HTR-8/SVneo (cell line): Measurements from ENCODE around the gene MRPL22.
"Not testable (repeated sequence)": the region's sequence is repeated elsewhere in the genome, so short reads cannot be mapped to it uniquely, and the experiment has no call there.

Experiments used
- DNase-seq: peaks from one replicate; pipeline ENCODE4 v3.0.0; 2011; ENCODE audit warnings: low spot score, mixed read lengths; ENCODE audit not compliant: insufficient read length
- FAIRE-seq: peaks from 2 replicates; lab custom pipeline; 2011; peaks lifted over from hg19 to GRCh38; lab: Jason Lieb, UNC

MRPL22 gene

GRCh38 chr5:154984946-154985516 is 44.2 kb downstream of the MRPL22 start:
- no peak for DNase-seq

DNA sequence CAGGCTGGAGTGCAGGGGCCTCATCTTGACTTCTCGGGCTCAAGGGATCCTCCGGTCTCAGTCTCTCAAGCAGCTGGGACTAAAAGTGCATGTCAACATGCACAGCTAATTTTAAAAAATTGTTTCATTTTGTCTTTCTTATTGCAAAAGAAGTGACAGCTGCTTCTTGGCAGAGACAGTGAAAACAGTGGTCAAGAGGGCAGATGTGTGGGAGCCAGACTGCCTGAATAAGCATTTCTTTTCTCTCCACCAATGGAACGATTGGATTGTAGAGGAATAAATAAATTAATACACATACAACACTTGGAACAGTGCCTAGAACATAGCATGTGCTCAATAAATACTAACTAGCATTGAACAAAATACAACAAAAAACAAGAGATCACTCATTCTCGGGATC is 45.3 kb downstream of the MRPL22 start:
- FAIRE-seq (no peak), DNase-seq (no peak)

More at GRCh38 chr5:154984946-154985516, 44.2 kb downstream of the MRPL22 start:
- FAIRE-seq: no peak

- DNase-seq (no peak), FAIRE-seq (no peak)
Observed at GRCh38 chr5:154989626-154990025, 48.8 kb downstream of the MRPL22 start.

GRCh38 chr5:154993461-154993860 is 52.6 kb downstream of the MRPL22 start:
- DNase-seq: no peak
- FAIRE-seq: no peak

GRCh38 chr5:154995679-154996078 is 54.8 kb downstream of the MRPL22 start:
- no peak for DNase-seq
- FAIRE-seq: no peak

- DNase-seq (peak; percentile 7), FAIRE-seq (no peak)
Observed at GRCh38 chr5:154997746-154998145, 56.9 kb downstream of the MRPL22 start.

DNA sequence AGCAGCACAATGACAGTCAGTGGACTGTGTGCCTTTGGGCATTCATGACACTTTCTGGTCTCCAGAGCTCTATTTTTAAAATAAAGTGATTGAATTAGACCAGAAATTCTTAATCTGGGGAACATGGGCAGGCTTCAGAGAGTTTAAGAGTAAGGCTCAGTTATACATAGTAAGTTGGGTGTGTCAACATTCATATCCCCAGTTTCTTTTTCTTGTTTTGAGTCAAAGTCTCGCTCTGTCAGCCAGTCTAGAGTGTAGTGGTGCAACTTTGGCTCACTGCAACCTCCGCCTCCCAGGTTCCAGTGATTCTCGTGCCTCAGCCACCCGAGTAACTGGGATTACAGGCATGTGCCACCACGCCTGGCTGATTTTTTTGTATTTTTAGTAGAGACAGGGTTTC is 59.0 kb downstream of the MRPL22 start:
- no peak for FAIRE-seq
- no peak for DNase-seq

GRCh38 chr5:155001523-155001922 is 60.6 kb downstream of the MRPL22 start:
- FAIRE-seq: no peak
- no peak for DNase-seq

DNA sequence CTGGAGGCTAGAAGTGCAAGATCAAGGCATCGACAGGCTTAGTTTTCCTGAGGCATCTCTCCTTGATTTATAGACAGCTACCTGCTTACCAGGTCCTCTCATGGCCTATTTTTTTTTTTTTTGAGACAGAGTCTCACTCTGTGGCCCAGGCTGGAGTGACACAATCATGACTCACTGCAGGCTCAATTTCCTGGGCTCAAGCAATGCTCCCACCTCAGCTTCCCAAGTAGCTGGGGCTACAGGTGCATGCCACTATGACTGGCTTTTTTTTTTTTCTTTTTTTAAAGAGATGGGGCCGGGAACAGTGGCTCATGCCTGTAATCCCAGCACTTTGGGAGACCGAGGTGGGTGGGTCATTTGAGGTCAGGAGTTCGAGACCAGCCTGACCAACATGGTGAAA is 61.8 kb downstream of the MRPL22 start:
- not testable (repeated sequence) for DNase-seq, FAIRE-seq

DNA sequence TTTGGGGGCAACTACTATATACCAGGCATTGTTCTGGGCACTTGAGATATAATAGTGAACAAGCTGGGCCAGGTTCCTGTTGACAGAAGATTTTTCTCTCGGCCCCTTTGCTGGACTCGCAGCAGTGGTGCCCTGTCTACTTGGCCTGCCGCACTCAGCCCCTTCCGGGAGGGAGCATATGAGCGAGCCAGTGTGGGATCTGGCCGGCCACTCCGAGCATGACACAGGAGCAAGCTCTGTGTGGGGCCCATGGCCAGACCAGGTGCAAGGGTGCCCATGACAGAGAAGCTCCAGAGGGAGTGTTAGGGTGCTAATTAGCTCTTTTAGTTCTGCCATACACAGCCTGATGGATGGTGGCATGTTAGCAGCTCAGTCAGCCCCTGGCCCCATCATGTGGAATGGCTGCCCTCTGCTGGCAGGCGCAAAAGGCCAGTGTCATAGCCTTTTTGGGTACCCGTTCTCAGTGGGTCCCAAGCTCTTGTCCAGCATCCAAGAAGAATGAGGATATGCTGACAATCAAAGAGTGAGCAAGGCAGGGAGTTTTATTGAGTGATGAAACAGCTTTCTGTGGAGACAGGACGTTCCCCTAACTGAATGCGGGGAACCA is 63.4 kb downstream of the MRPL22 start:
- DNase-seq (no peak), FAIRE-seq (no peak)

GRCh38 chr5:155006265-155006664 is 65.4 kb downstream of the MRPL22 start:
- FAIRE-seq, DNase-seq: not testable (repeated sequence)

- DNase-seq: no peak
- no peak for FAIRE-seq
Observed at GRCh38 chr5:155008669-155009068, 67.8 kb downstream of the MRPL22 start.

GRCh38 chr5:155010881-155011280 is 70.0 kb downstream of the MRPL22 start:
- DNase-seq (no peak), FAIRE-seq (no peak)

DNA sequence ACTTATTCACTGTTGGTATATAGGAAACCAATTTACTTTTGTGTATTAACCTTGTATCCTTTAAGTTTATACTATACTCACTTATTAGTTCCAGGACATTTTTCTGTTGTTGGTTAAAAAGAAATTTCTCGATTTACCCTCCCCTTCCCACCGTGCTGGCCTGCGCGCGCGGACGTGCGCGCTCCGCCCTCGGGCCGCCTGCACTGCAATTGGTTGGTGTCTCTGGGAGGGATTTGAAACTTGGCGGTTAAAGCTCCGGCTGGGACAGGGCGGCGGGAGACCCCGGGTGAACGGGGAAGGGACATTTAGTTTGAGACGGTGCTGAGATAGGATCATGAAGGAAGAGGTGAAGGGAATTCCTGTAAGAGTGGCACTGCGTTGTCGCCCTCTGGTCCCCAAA is 72.7 kb downstream of the MRPL22 start, which contains the start of gene KIF4B:
Gene KIF4B (plus strand): TSS at position 230 of the 400 bp plus-strand sequence. CDS start 105 bp downstream, at position 335.
- no peak for FAIRE-seq
- no peak for DNase-seq

GRCh38 chr5:155015239-155015638 is 74.4 kb downstream of the MRPL22 start:
- FAIRE-seq: no peak

GRCh38 chr5:155017610-155018009 is 76.7 kb downstream of the MRPL22 start:
- DNase-seq (no peak), FAIRE-seq (no peak)

More at GRCh38 chr5:155015239-155015638, 74.4 kb downstream of the MRPL22 start:
- no peak for DNase-seq
